DOHH2 (cell line): ENCODE results near the gene LGR6.

Source experiments
- H3F3A ChIP-seq: fragments of 200-600 bp; sonication (generic), shearing (Covaris generic); 2 replicates; pipeline ENCODE4 v1.6.0; 2016; ENCODE audit warnings: antibody characterized with exemption, mild to moderate bottlenecking; ENCODE audit not compliant: control insufficient read depth, insufficient read depth
- H3K27ac ChIP-seq: fragments of 200-600 bp; sonication (generic); 2 replicates; pipeline ENCODE4 v1.5.1; 2014; ENCODE audit warnings: low read depth, mild to moderate bottlenecking, low read length, moderate library complexity
- H3K27me3 ChIP-seq: fragments of 200-600 bp; sonication (generic); 2 replicates; pipeline ENCODE4 v1.6.1; 2014; ENCODE audit warnings: mild to moderate bottlenecking, low read length, mixed read lengths; ENCODE audit not compliant: control insufficient read depth
- H3K36me3 ChIP-seq: fragments of 200-600 bp; sonication (generic); 2 replicates; pipeline ENCODE4 v1.6.1; 2014; ENCODE audit warnings: mild to moderate bottlenecking, low read length, moderate library complexity, mixed read lengths; ENCODE audit not compliant: control insufficient read depth
- H3K4me1 ChIP-seq: fragments of 200-600 bp; sonication (generic); 2 replicates; pipeline ENCODE4 v1.6.1; 2014; ENCODE audit warnings: mild to moderate bottlenecking, low read length, mixed read lengths; ENCODE audit not compliant: control insufficient read depth
- H3K4me2 ChIP-seq: fragments of 200-600 bp; sonication (generic); 2 replicates; pipeline ENCODE4 v1.6.0; 2014; ENCODE audit warnings: mild to moderate bottlenecking, low read length, moderate library complexity
- H3K4me3 ChIP-seq: fragments of 200-600 bp; sonication (generic); 2 replicates; pipeline ENCODE4 v1.5.1; 2014; ENCODE audit warnings: mild to moderate bottlenecking, low read length, mixed read lengths
- H3K79me2 ChIP-seq: fragments of 200-600 bp; sonication (generic); 2 replicates; pipeline ENCODE4 v1.6.1; 2014; ENCODE audit warnings: mild to moderate bottlenecking, low read length, mixed read lengths; ENCODE audit not compliant: control insufficient read depth
- H3K9me2 ChIP-seq: fragments of 200-600 bp; sonication (generic); replicated peaks from 2 replicates; pipeline ENCODE4 v1.6.1; 2014; ENCODE audit warnings: mild to moderate bottlenecking, low read length, mixed read lengths; ENCODE audit not compliant: control insufficient read depth
- H3K9me3 ChIP-seq: fragments of 200-600 bp; sonication (generic); 2 replicates; pipeline ENCODE4 v1.6.1; 2014; ENCODE audit warnings: antibody characterized with exemption, low read length, mixed read lengths; ENCODE audit not compliant: control insufficient read depth, insufficient read depth
- H4K20me1 ChIP-seq: fragments of 200-600 bp; sonication (generic); 2 replicates; pipeline ENCODE4 v1.6.0; 2014; ENCODE audit warnings: low read depth, mild to moderate bottlenecking, antibody characterized with exemption, low read length, moderate library complexity; ENCODE audit not compliant: control insufficient read depth, insufficient read depth
- CTCF ChIP-seq: fragments of 200-600 bp; sonication (generic); IDR thresholded peaks from one replicate; pipeline ENCODE4 v1.5.1; 2014; ENCODE audit warnings: antibody characterized with exemption, mild to moderate bottlenecking, low read depth, low read length; ENCODE audit not compliant: poor library complexity, severe bottlenecking
- EZH2phosphoT487 ChIP-seq: fragments of 200-600 bp; sonication (generic); IDR thresholded peaks from 2 replicates; pipeline ENCODE4 v1.6.1; 2017; ENCODE audit warnings: borderline replicate concordance, mild to moderate bottlenecking, antibody characterized with exemption, low read length, moderate library complexity, mixed read lengths

Gene LGR6

GRCh38 chr1:202210385-202210784, 16.8 kb downstream of the LGR6 start:
- Histone ChIP-seq H3K4me2 (no peak overlapping the region), H4K20me1 (no peaks in the 10 kb centered on the region), H3K79me2 (no peaks in the 10 kb centered on the region), H3K4me1 (no peaks in the 10 kb centered on the region), H3K4me3 (no peak overlapping the region), H3K27ac (no peak overlapping the region), H3K36me3 (no peaks in the 10 kb centered on the region), H3K9me2 (no peaks in the 10 kb centered on the region), H3F3A (no peaks in the 10 kb centered on the region), H3K9me3 (0 out of 2 replicates have a peak, but pooled peaks cover 2% of the 10 kb centered on the region), H3K27me3 (peaks cover 17% of the 10 kb centered on the region)
- TF ChIP-seq CTCF (no peak), EZH2phosphoT487 (no peak)

GRCh38 chr1:202210969-202211368, 17.4 kb downstream of the LGR6 start:
- Histone ChIP-seq H3K4me3 (no peak overlapping the region), H3K79me2 (no peaks in the 10 kb centered on the region), H3K27ac (no peak overlapping the region), H3K27me3 (peaks cover 23% of the 10 kb centered on the region), H4K20me1 (no peaks in the 10 kb centered on the region), H3K4me2 (no peak overlapping the region), H3K36me3 (no peaks in the 10 kb centered on the region), H3K9me2 (no peaks in the 10 kb centered on the region), H3F3A (no peaks in the 10 kb centered on the region), H3K4me1 (no peaks in the 10 kb centered on the region), H3K9me3 (no peaks in the 10 kb centered on the region)
- TF ChIP-seq CTCF = no peak
- no peak for TF ChIP-seq EZH2phosphoT487

GRCh38 chr1:202212787-202213186, 19.2 kb downstream of the LGR6 start:
- no peaks in the 10 kb centered on the region for H4K20me1 ChIP-seq
- H3F3A ChIP-seq = no peaks in the 10 kb centered on the region
- H3K79me2 ChIP-seq = no peaks in the 10 kb centered on the region
- H3K9me3 ChIP-seq = no peaks in the 10 kb centered on the region
- H3K4me1 ChIP-seq = no peaks in the 10 kb centered on the region
- no peaks in the 10 kb centered on the region for H3K9me2 ChIP-seq
- peaks cover 34% of the 10 kb centered on the region for H3K27me3 ChIP-seq
- H3K36me3 ChIP-seq = no peaks in the 10 kb centered on the region
- H3K4me2 ChIP-seq = no peak overlapping the region
- TF ChIP-seq CTCF (no peak), EZH2phosphoT487 (no peak)
- no peak overlapping the region for H3K4me3 ChIP-seq
- no peak overlapping the region for H3K27ac ChIP-seq
